Measurements from ENCODE around the gene SUSD3. TPM values are rescaled to one million over a fixed set of nuclear protein-coding genes. Genes with fewer than 3 reads are reported as not detected.
"Not testable (repeated sequence)": the region's sequence is repeated elsewhere in the genome, so short reads cannot be mapped to it uniquely, and the experiment has no call there.

SUSD3 gene
- total and polyA plus RNA-seq, 2 of the 4 experiments (the other 2 are of a cell fraction), result 0.54 to 1.5 TPM

DNA sequence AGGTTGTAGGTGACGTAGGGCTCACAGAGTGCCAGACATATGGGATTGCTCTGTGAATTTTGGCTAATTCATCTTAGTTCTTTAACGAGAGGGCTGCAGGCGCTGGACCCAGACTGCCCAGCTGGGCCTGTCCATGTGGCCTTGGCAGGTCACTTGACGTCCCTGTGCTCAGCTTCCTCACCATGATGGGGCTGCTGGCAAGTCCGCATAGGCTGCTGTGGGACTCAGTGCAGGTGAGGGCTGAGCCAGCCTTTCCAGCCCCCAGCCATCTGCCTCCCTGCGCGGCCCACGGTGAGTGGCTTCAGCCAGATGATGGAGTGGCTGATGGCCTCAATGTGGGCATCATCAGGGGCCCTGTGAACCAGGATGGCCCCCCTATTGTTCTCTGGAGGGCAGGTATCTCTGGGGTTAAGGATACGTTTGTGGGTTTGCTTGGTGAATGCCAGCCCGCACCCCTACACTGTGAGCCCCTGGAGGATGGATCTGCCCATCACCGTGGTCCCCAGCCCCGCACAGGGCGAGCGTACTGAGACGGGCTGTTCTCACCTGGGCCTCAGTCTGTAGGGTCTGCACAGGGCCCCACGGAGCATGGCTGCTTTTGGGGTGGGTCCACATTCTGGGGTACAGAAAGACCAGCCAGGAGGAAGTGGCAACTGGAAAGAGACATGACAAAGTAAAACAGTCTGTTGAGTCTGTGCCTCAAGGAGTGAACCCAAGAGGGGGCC, 41.2 kb downstream of the SUSD3 start (continued):
- TF ChIP-seq BHLHE40 (IDR thresholded peaks at IDR 0.05; ENCODE audit: low read depth, low read length) (no peak), RAD21 (IDR thresholded peaks at IDR 0.05; ENCODE audit: low read length) (no peak)

DNA sequence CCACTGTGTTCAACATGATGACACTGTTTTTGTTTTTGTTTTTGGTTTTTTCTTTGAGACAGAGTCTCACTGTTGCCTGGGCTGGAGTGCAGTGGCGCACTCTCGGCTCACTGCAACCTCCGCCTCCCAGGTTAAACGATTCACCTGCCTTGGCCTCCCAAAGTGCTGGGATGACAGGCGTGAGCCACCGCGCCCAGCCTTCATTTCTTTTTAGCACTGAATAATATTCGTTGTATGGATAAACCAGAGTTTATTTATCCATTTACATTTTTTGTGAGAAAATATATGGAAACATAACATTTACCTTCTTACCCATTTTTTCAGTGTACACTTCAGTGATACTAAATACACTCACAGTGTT, 41.8 kb downstream of the SUSD3 start:
- POLR2A ChIA-PET (ENCODE audit: unreplicated experiment), result no interaction called here
- dilution Hi-C loops (cut with HindIII; ENCODE audit: low sequenced_read_pairs, unreplicated experiment), result no loop called here
- intact Hi-C loops (cut with micrococcal nuclease), result no loop called here

DNA sequence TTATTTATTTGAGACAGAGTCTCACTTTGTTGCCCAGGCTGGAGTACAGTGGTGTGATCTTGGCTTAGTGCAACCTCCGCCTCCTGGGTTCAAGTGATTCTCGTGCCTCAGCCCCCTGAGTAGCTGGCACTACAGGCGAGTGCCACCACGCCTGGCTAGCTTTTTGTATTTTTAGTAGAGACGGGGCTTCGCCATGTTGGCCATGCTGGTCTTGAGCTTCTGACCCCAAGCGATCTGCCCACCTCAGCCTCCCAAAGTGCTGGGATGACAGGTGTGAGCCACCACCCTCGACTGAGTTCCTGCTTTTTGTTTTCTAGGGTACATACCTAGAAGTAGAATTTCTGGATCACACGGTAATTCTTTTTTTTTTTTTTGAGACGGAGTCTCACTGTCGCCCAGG, 42.6 kb downstream of the SUSD3 start:
- H4K8ac ChIP-seq (ENCODE audit: low read depth in 2 of 2, low read length in 2 of 2); H3K56ac ChIP-seq (ENCODE audit: extremely low read depth, insufficient read depth, low read length); POLR2A ChIA-PET (ENCODE audit: unreplicated experiment); DNase-seq; ATAC-seq (ENCODE audit: low read depth); H3K4ac ChIP-seq (ENCODE audit: low read depth, low read length); H2BK20ac ChIP-seq (ENCODE audit: low read depth, low read length); H2BK15ac ChIP-seq (ENCODE audit: low read depth, low read length); H2BK120ac ChIP-seq (ENCODE audit: low read depth, low read length); H3K4me3 ChIP-seq (ENCODE audit: insufficient read depth, low read depth, low read length); H3K4me2 ChIP-seq (ENCODE audit: low read depth, low read length); H2AK9ac ChIP-seq (replicated peaks; ENCODE audit: low read depth, low read length, poor library complexity); H3K18ac ChIP-seq (ENCODE audit: low read depth, low read length); H3K27ac ChIP-seq (ENCODE audit: insufficient read depth, low read length); H2AK5ac ChIP-seq (ENCODE audit: low read depth, low read length); H3K9me3 ChIP-seq (ENCODE audit: control insufficient read depth, insufficient read depth, low read length); H2AFZ ChIP-seq (replicated peaks; ENCODE audit: low read length, poor library complexity); H4K5ac ChIP-seq (ENCODE audit: low read depth, low read length); H3K27me3 ChIP-seq (ENCODE audit: control insufficient read depth, insufficient read depth, low read length); H3K9ac ChIP-seq (ENCODE audit: low read depth, low read length); H3K23ac ChIP-seq (ENCODE audit: low read depth, low read length); H3K36me3 ChIP-seq (ENCODE audit: control insufficient read depth, insufficient read depth, low read length); H4K91ac ChIP-seq (ENCODE audit: insufficient read depth, low read depth, low read length); dilution Hi-C loops (cut with HindIII; ENCODE audit: low sequenced_read_pairs, unreplicated experiment); intact Hi-C loops (cut with micrococcal nuclease); H2BK5ac ChIP-seq (ENCODE audit: low read depth, low read length, poor library complexity, severe bottlenecking); BruUV-seq (replicated peaks); H3K14ac ChIP-seq (replicated peaks; ENCODE audit: low read depth, low read length): not testable (repeated sequence)
- Histone ChIP-seq H3K9me1 (ENCODE audit: insufficient read depth, low read length) (peaks cover 20% of the 10 kb centered on the region), H3K4me1 (ENCODE audit: control insufficient read depth, insufficient read depth, low read length) (peaks cover 24% of the 10 kb centered on the region), H3K79me1 (ENCODE audit: low read depth in 1 of 2, low read length in 2 of 2) (peaks cover 35 to 44% of the 10 kb centered on the region in 2 experiments), H4K20me1 (ENCODE audit: insufficient read depth, low read length) (peaks cover 21% of the 10 kb centered on the region)
- in situ Hi-C loops (cut with MboI; ENCODE audit: low sequenced_read_pairs), result loop anchor here (25.0 kb wide), 1 partner anchor 461 kb away; no protein-coding TSS in a partner anchor
- CTCF ChIA-PET, result interaction anchor here (0.6 kb wide), 1 partner anchor 109 kb away, joined by 5 read pairs; no protein-coding TSS in a partner anchor
- 100% methylated on average over 2 of the region's 11 CpGs; no CpG with 5 or more reads in 1 of the 2 experiments for WGBS, 2 experiments (ENCODE audit: extremely low coverage in 2 of 2, insufficient read length in 1 of 2)

More for the DNA sequence above, 41.8 kb downstream of the SUSD3 start:
- Histone ChIP-seq H3K79me1 (ENCODE audit: low read depth in 1 of 2, low read length in 2 of 2) (peaks cover 35 to 43% of the 10 kb centered on the region in 2 experiments), H3K9me1 (ENCODE audit: insufficient read depth, low read length) (peaks cover 20% of the 10 kb centered on the region), H3K27ac (ENCODE audit: insufficient read depth, low read length) (no peak overlapping the region), H2BK15ac (ENCODE audit: low read depth, low read length) (no peak overlapping the region), H4K8ac (ENCODE audit: low read depth in 2 of 2, low read length in 2 of 2) (no peak overlapping the region), H3K14ac (replicated peaks; ENCODE audit: low read depth, low read length) (no peak overlapping the region), H2BK5ac (ENCODE audit: low read depth, low read length, poor library complexity, severe bottlenecking) (no peak overlapping the region), H4K91ac (ENCODE audit: insufficient read depth, low read depth, low read length) (no peak overlapping the region), H2BK120ac (ENCODE audit: low read depth, low read length) (no peak overlapping the region), H3K4ac (ENCODE audit: low read depth, low read length) (no peak overlapping the region), H2AFZ (replicated peaks; ENCODE audit: low read length, poor library complexity) (no peak overlapping the region), H4K5ac (ENCODE audit: low read depth, low read length) (no peak overlapping the region), H3K4me2 (ENCODE audit: low read depth, low read length) (no peak overlapping the region), H4K20me1 (ENCODE audit: insufficient read depth, low read length) (peaks cover 21% of the 10 kb centered on the region), H3K4me1 (ENCODE audit: control insufficient read depth, insufficient read depth, low read length) (peaks cover 24% of the 10 kb centered on the region), H3K4me3 (ENCODE audit: insufficient read depth, low read depth, low read length) (no peak overlapping the region), H3K23ac (ENCODE audit: low read depth, low read length) (no peak overlapping the region), H3K9me3 (ENCODE audit: control insufficient read depth, insufficient read depth, low read length) (no peaks in the 10 kb centered on the region), H3K56ac (ENCODE audit: extremely low read depth, insufficient read depth, low read length) (no peak overlapping the region), H3K18ac (ENCODE audit: low read depth, low read length) (no peak overlapping the region), H2AK5ac (ENCODE audit: low read depth, low read length) (no peak overlapping the region), H3K27me3 (ENCODE audit: control insufficient read depth, insufficient read depth, low read length) (no peaks in the 10 kb centered on the region), H3K9ac (ENCODE audit: low read depth, low read length) (no peak overlapping the region), H3K36me3 (ENCODE audit: control insufficient read depth, insufficient read depth, low read length) (no peaks in the 10 kb centered on the region), H2BK20ac (ENCODE audit: low read depth, low read length) (no peak overlapping the region), H2AK9ac (replicated peaks; ENCODE audit: low read depth, low read length, poor library complexity) (no peak overlapping the region)
- CTCF ChIA-PET, result no interaction called here
- ATAC-seq (ENCODE audit: low read depth), result no peak
- no peak for DNase-seq
- TF ChIP-seq CHD1 (IDR thresholded peaks at IDR 0.05; ENCODE audit: low read depth, low read length), result no peak
- TF ChIP-seq MAZ (IDR thresholded peaks at IDR 0.05; ENCODE audit: borderline replicate concordance, low read depth, low read length), result no peak
- TF ChIP-seq POLR2A (IDR thresholded peaks at IDR 0.05; ENCODE audit: low read depth, low read length), result no peak
- no peak for TF ChIP-seq NFE2L2 (IDR thresholded peaks at IDR 0.05; ENCODE audit: low read depth, low read length)
- no peak for TF ChIP-seq MAFK (IDR thresholded peaks at IDR 0.05; ENCODE audit: low read depth, low read length)
- TF ChIP-seq FOS (IDR thresholded peaks at IDR 0.05; ENCODE audit: low read depth, low read length), result no peak
- BruUV-seq (replicated peaks), result no TSS peak
- in situ Hi-C loops (cut with MboI; ENCODE audit: low sequenced_read_pairs), result loop anchor here (25.0 kb wide), 1 partner anchor 462 kb away; no protein-coding TSS in a partner anchor
- WGBS, 2 experiments (ENCODE audit: extremely low coverage in 2 of 2, insufficient read length in 1 of 2), result 100% methylated on average over 1 of the region's 8 CpGs; no CpG with 5 or more reads in 1 of the 2 experiments
